ENCODE data around the gene SMYD2.

The SMYD2 gene

GRCh38 chr1:214281021-214281719 lies at the start of gene SMYD2:
TSS of gene SMYD2 (plus strand) at chr1:214281159. CDS start at chr1:214281255, 96 bp downstream.
- peak; percentile 84 for DNase-seq (ENCODE audit: extremely low read depth, insufficient read length)
- Histone ChIP-seq H3K36me3 (ENCODE audit: control insufficient read depth, insufficient read depth, low read length) (no peaks in the 10 kb centered on the region), H3K27me3 (replicated peaks; ENCODE audit: control insufficient read depth, insufficient read depth, low read length) (no peaks in the 10 kb centered on the region), H3K4me3 (replicated peaks; ENCODE audit: low read depth, low read length) (peak within 1 kb of the TSS; percentile 80)
- no peak for TF ChIP-seq CTCF (IDR thresholded peaks at IDR 0.05; ENCODE audit: insufficient read depth, low read length, poor library complexity, severe bottlenecking)

- H3K4me3 ChIP-seq (replicated peaks; ENCODE audit: low read depth, low read length), result no peak overlapping the region
- H3K36me3 ChIP-seq (ENCODE audit: control insufficient read depth, insufficient read depth, low read length), result no peaks in the 10 kb centered on the region
- DNase-seq (ENCODE audit: extremely low read depth, insufficient read length), result no peak
- TF ChIP-seq CTCF (IDR thresholded peaks at IDR 0.05; ENCODE audit: insufficient read depth, low read length, poor library complexity, severe bottlenecking), result no peak
- H3K27me3 ChIP-seq (replicated peaks; ENCODE audit: control insufficient read depth, insufficient read depth, low read length), result no peaks in the 10 kb centered on the region; the same call in none of the 2 replicates
Observed at GRCh38 chr1:214233856-214234634, 46.9 kb upstream of the SMYD2 start.

GRCh38 chr1:214234635-214235025 lies 46.3 kb upstream of the SMYD2 start:
- H3K36me3 ChIP-seq (ENCODE audit: control insufficient read depth, insufficient read depth, low read length), result no peaks in the 10 kb centered on the region
- DNase-seq (ENCODE audit: extremely low read depth, insufficient read length), result no peak
- TF ChIP-seq CTCF (IDR thresholded peaks at IDR 0.05; ENCODE audit: insufficient read depth, low read length, poor library complexity, severe bottlenecking), result no peak
- H3K27me3 ChIP-seq (replicated peaks; ENCODE audit: control insufficient read depth, insufficient read depth, low read length), result no peaks in the 10 kb centered on the region; the same call in none of the 2 replicates
- H3K4me3 ChIP-seq (replicated peaks; ENCODE audit: low read depth, low read length), result no peak overlapping the region

GRCh38 chr1:214236477-214236876 lies 44.5 kb upstream of the SMYD2 start:
- no peak for DNase-seq (ENCODE audit: extremely low read depth, insufficient read length)
- H3K27me3 ChIP-seq (replicated peaks; ENCODE audit: control insufficient read depth, insufficient read depth, low read length), result no peaks in the 10 kb centered on the region; the same call in 1 of the 2 replicates
- H3K4me3 ChIP-seq (replicated peaks; ENCODE audit: low read depth, low read length), result no peak overlapping the region
- TF ChIP-seq CTCF (IDR thresholded peaks at IDR 0.05; ENCODE audit: insufficient read depth, low read length, poor library complexity, severe bottlenecking), result no peak
- no peaks in the 10 kb centered on the region for H3K36me3 ChIP-seq (ENCODE audit: control insufficient read depth, insufficient read depth, low read length)

GRCh38 chr1:214241060-214241459 lies 39.9 kb upstream of the SMYD2 start:
- TF ChIP-seq CTCF (IDR thresholded peaks at IDR 0.05; ENCODE audit: insufficient read depth, low read length, poor library complexity, severe bottlenecking), result no peak
- no peaks in the 10 kb centered on the region for H3K36me3 ChIP-seq (ENCODE audit: control insufficient read depth, insufficient read depth, low read length)
- no peak for DNase-seq (ENCODE audit: extremely low read depth, insufficient read length)
- H3K4me3 ChIP-seq (replicated peaks; ENCODE audit: low read depth, low read length), result no peak overlapping the region
- peaks cover 1% of the 10 kb centered on the region for H3K27me3 ChIP-seq (replicated peaks; ENCODE audit: control insufficient read depth, insufficient read depth, low read length)

Data from GM06990 (cell line).